IPS DF 4.7 (cell line): ENCODE data around the gene MYL11.
A peak's percentile ranks its signal among the peaks of the same experiment; 100 is the strongest.
"Not testable (repeated sequence)": the region's sequence is repeated elsewhere in the genome, so short reads cannot be mapped to it uniquely, and the experiment has no call there.

ENCODE experiments used
- DNase-seq: peaks from one replicate; pipeline ENCODE4 v3.0.0-alpha.2; 2013; ENCODE audit warnings: low spot score; ENCODE audit errors: extremely low read depth

MYL11 gene

GRCh38 chr16:30395992-30396585 lies 21.5 kb downstream of the MYL11 start:
- DNase-seq = no peak

DNA sequence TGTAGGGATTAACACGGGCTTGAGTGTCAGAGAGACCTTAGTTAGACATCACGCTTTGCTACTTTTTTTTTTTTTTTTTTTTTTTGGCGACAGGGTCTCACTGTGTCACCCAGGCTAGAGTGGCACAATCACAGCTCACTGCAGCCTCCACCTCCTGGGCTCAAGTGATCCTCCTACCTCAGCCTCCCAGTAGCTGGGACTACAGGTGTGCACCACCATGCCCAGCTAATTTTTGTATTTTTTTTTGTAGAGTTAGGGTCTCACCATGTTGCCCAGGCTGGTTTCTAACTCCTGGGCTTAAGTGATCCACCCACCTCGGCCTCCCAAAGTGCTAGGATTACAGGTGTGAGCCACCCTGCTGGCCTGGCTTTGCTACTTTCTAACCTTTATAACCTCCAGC lies 22.0 kb downstream of the MYL11 start:
- DNase-seq = not testable (repeated sequence)

DNA sequence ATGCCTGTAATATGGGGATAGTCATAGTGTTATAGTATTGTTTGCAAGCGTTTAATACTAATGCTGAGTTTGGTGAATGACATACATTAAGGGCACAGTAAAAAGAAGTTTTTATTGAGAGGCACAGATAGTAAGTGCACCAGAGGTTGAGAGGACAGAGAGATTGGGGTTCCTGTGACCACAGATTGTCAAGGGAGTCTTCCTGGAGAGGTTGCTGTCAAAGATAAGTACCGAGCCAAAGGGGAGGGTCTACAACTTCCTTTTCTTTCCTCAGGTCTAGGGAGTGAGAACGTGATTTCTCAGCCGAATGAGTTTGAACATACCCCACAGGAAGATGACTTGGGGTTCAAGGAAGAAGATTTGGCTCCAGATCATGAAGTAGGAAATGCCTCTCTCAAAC lies 22.5 kb downstream of the MYL11 start:
- no peak for DNase-seq

DNA sequence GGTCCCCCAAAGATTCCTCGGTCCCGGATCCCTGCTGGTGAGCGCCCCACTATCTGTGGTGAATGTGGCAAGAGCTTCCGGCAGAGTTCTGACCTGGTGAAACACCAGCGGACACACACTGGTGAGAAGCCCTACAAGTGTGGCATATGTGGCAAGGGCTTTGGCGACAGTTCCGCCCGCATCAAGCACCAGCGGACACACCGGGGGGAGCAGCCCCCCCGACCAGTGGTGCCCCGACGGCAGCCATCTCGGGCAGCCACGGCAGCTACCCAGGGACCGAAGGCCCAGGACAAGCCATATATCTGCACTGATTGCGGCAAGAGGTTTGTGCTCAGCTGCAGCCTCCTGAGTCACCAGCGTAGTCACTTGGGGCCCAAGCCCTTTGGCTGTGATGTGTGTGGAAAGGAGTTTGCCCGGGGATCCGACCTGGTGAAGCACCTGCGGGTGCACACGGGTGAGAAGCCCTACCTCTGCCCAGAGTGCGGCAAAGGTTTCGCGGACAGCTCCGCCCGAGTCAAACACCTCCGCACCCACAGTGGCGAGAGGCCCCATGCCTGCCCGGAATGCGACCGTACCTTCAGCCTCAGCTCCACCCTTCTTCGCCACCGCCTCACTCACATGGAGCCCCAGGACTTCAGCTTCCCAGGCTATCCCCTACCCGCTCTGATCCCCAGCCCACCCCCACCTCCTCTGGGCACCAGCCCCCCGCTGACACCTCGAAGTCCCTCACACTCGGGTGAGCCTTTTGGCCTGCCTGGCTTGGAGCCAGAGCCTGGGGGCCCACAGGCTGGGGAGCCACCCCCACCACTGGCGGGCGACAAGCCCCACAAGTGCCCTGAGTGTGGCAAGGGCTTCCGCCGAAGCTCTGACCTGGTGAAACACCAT lies 23.4 kb downstream of the MYL11 start:
- DNase-seq = no peak

DNA sequence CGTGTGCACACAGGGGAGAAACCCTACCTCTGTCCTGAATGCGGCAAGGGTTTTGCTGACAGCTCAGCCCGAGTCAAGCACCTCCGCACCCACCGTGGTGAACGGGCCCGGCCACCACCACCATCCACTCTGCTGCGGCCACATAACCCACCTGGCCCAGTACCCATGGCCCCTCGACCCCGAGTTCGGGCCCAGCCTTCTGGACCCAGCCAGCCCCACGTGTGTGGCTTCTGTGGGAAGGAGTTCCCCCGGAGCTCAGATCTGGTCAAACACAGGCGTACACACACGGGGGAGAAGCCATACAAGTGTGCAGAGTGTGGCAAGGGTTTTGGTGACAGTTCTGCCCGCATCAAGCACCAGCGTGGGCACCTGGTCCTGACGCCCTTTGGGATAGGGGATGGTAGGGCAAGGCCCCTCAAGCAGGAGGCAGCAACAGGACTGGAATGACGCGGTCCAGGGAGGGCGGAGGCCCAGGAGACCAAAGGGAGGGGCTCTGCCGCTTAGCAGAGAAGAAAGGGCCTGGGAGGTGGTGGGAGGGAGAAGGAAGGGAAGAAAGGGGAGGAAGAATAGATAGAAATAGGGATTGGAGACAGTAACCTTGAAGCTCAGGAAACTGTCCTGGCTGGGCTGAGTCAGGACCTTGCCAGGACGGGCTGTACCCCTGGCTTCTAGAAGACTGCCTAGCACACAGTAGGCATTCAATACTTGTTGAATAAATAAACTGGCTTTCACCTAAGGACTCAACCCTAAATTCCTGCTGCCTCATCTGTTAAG lies 24.2 kb downstream of the MYL11 start:
- no peak for DNase-seq

- DNase-seq = no peak
Measured at GRCh38 chr16:30399435-30400186, 25.0 kb downstream of the MYL11 start.

DNA sequence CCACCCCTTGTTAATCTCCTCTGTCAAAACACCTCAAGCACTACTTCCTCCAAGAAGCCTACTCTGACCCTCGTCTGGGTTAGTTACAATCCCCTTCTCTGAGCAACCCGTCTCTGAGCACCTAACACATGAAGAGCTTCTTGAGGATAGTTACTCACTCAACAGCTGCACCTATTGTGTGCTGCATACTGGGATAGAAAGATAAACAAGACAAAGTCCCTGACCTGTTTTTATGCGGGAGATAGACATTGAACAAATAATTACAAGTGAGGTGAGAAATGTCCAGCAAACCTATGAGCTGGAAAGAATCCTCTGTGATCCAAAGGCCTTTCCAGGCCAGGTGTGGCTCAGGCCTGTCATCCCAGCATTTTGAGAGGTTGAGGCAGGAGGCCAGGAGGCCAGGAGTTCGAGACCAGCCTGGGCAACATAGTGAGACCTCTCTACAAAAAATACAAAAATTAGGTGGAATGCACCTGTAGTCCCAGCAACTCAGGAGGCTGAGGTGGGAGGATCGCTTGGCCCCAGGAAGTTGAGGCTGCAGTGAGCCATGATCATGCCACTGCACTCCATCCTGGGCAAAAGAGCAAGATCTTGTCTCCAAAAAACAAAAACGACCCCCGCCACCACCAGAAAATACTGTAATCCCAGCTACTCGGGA lies 27.3 kb downstream of the MYL11 start:
- no peak for DNase-seq

DNA sequence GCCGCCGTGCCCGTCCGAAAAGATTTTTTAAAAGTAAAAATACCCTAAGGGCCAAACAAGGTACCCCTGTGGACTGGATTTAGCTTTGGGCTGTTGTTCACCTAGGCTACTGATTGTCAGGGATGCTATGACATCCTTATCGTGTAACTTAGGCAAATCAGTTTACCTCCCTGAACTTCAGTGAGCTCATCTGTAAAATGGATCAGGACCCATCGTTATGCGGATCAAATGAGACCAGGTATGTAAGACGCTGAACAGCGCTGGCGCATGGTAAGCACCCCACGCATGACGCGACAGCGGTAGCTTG lies 32.1 kb downstream of the MYL11 start:
- no peak for DNase-seq

- no peak for DNase-seq
Measured at GRCh38 chr16:30407102-30407803, 32.7 kb downstream of the MYL11 start, which contains the start of gene ZNF771. Gene ZNF771, plus strand, starts transcription at chr16:30407606. Its CDS starts 448 bp downstream, at chr16:30408054.

DNA sequence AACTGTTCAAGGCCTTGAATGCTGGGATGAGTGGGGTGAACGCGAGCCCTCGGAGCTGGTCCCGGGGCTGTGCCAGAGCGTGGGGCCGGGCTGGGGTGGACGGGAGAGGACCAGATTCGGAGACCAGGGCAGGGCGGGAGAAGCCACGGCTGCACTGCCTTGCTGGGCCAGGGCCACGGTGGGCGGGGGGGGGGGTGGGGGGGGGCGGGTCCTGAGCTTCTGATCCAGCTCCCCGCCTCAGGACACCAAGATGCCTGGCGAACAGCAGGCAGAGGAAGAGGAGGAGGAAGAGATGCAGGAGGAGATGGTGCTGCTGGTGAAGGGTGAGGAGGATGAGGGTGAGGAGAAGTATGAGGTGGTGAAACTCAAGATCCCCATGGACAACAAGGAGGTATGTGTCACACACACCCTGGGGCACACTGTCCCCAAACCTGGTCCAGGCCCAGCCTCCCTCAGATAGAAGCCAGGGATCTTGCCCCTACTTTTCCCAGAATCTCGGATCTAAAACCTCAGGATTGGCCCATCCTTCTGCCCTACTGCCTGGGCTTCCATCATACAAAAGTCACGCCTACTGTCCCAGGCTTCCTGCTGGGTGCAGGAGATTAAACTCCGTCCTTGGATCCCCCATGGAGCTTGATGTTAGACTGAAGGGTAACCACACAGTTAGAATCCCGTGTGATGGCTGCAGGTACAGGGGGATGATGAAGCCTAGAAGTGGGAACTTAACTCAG lies 33.4 kb downstream of the MYL11 start:
- DNase-seq = no peak

DNA sequence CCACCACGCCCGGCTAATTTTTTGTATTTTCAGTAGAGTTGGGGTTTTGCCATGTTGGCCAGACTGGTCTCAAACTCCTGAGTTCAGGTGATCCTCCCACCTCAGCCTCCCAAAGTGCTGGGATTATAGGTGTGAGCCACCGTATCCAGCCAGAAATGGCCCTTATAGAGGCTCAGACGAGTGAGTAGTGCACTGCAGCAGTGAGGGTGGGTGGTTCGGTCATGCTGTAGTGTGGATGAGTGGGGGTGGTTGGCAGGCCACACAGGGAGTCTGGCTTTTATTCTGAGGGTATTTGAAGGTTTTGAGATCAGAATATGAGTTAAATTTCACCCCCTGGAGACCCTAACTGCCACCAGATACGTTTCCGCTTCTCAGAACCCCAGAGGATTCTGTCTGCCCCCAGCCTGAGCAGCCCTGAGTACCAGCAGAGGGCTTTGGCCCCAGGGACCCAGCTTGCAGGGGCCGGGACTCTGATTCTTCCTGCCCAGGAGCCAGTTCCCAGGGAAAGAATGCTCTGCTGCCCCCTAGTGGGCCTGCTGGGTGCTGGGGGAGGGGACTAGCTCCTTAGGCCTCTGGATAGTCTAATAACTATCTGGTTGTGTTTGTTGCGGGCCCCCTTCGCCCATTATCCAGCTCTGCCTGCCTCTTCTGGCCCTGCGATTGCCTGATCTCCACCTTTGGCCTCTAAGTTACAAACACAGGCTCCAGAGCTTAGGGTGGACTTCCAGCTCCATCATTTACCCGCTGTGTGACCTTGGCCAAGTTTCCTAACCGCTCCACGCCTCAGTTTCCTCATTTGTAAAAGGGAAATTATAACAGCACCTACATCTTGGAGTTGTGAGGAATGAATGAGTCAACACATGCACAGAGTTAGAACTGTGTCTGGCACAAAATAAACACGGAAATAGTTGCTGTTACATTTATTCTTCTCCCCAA lies 34.8 kb downstream of the MYL11 start:
- DNase-seq = peak; percentile 78

DNA sequence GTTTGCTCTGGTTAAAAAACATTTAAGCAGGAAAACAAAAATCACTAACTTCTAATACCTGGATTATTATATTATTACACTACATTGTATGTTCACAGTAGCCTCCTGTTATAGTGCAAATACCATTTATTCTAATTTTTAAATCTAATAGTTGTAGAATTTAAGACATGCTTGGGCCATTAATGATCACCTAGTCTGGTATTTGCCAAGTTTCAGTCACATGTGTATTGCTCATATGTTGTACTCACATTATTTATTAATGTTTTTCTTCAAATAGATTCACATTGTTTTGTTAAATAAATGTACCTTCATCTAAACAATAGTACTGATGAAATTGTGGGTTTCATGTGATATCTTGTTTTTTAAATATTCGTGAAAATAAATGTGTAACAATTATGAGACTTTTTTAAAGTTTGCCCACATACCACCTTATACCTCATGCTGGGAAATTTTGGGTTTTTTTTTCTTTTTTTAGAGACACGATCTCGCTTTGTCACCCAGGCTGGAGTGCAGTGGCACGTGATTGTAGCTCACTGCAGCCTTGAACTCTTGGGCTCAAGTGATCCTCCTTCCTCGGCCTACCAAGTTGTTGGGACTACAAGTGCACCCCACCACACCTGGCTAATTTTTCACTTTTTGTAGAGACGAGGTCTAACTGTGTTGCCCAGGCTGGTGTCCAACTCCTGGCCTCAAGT lies 38.7 kb downstream of the MYL11 start:
- no peak for DNase-seq

- no peak for DNase-seq
Measured at GRCh38 chr16:30414159-30414558, 39.6 kb downstream of the MYL11 start.

DNA sequence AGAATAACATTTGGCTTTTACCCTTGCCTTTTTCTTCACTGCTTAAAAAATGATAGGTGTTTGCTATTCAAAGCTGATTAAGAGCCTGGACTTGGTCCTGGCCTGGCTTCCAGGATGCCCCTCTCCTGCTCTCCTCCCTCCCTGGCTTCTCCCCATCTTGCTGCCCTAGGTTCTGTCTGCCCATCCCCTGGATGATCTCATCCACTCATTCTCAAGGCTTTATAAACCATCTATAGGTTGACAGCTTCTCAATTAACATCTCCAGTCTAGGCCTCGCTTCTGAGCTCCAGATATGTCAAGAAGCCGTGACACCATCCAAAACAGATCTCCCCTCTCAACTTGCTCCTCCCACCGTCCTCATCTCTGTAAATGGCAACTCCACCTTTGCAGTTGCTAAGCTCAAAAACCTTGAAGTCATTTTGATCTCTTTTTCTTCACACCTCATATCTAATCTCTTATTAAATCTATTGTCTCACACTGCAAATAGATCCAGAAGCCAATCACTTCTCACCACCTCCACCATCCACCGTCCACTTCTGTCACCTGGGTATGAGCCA lies 41.5 kb downstream of the MYL11 start:
- DNase-seq = no peak

DNA sequence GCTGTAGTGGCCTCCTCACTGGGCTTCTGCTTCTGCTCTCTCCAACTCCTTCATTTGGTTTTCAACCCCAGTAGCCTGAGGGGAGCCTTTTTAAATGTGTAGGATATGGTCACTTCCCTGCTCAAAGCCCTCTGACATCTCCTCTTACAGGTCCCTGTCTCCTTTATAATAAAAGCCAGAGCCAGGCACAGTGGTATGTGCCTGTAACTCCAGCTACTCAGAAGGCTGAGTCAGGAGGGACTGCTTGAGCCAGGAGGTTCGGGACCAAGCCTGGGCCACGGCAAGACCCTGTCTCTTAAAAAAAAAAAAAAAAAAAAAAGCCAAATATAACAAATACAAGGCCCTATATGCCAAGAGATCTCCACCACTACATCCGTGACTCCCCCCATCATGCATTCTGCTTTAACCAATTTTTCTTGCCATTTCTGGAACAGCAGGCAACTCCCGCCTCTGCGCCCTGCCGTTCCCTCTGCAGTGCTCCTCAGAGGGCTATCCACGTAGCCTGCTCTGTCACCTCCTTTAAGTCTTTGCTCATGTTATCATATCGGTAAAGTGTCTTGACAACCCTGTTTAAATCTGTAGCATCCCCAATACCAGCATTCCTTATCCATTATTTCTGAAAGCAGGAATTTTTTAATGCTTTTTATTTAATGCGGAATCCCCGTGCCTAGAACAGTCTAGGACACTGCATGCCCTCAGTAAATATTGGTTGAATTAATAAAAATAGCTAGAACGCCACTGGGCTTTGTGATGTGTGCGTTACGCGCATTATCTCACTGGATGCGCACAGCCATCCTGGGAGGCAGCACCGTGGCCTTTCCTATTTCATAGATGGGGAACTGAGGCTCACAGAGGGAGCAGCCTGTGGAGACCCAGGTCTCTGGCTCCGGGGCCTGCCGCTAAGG lies 42.3 kb downstream of the MYL11 start:
- DNase-seq = no peak

GRCh38 chr16:30417529-30418349 lies 43.1 kb downstream of the MYL11 start:
- peak; percentile 83 for DNase-seq
